Activated CD8-positive, alpha-beta T cell treated with anti-CD3 and anti-CD28 coated beads, Interleukin-2, amount 10 ng/mL, durations not matched to agents 7 days and 5 days (primary cell): ENCODE measurements around the gene GTPBP8. TPM values are rescaled to one million over a fixed set of nuclear protein-coding genes. Genes with fewer than 3 reads are reported as not detected.

Experiments used
- ATAC-seq: fragments of 150-1000 bp; cut with Tn5 transposase; one replicate; pipeline ENCODE4 v1.10.0; 2021; ENCODE audit warnings: moderate library complexity
- CTCF ChIA-PET: fragments of 350-600 bp; sonication (Branson Sonifier 250); formaldehyde crosslinking; loops from one replicate; lab custom pipeline; 2021; ENCODE audit warnings: antibody characterized with exemption; lab: Charles Lee
- POLR2A ChIA-PET: fragments of 350-600 bp; sonication (Branson Sonifier 250); formaldehyde crosslinking; loops from one replicate; lab custom pipeline; 2021; ENCODE audit warnings: antibody characterized with exemption; lab: Charles Lee
- DNase-seq: peaks from one replicate; pipeline ENCODE4 v3.0.0-alpha.2; 2020
- H3K27ac Mint-ChIP-seq: one replicate; pipeline ENCODE4 v1.8.0; 2021; ENCODE audit warnings: mild to moderate bottlenecking, mixed read lengths
- H3K27me3 Mint-ChIP-seq: one replicate; pipeline ENCODE4 v1.8.0; 2021; ENCODE audit warnings: low read depth, mixed read lengths
- H3K36me3 Mint-ChIP-seq: one replicate; pipeline ENCODE4 v1.8.0; 2021; ENCODE audit warnings: low read depth, mixed read lengths
- H3K4me1 Mint-ChIP-seq: one replicate; pipeline ENCODE4 v1.8.0; 2021; ENCODE audit warnings: low read depth, mixed read lengths
- H3K4me3 Mint-ChIP-seq: one replicate; pipeline ENCODE4 v1.8.0; 2021; ENCODE audit warnings: mild to moderate bottlenecking, mixed read lengths
- H3K9me3 Mint-ChIP-seq: one replicate; pipeline ENCODE4 v1.8.0; 2022; ENCODE audit warnings: mixed read lengths; ENCODE audit not compliant: insufficient read depth
- total RNA-seq, 2 experiments: library from RNA; stranded (reverse); gene quantifications; one replicate each; pipeline ENCODE4 v1.2.3, GENCODE V29; 2021

GTPBP8 gene
- total RNA-seq, 2 experiments from 2014 or later: 24.3 to 24.5 TPM

DNA sequence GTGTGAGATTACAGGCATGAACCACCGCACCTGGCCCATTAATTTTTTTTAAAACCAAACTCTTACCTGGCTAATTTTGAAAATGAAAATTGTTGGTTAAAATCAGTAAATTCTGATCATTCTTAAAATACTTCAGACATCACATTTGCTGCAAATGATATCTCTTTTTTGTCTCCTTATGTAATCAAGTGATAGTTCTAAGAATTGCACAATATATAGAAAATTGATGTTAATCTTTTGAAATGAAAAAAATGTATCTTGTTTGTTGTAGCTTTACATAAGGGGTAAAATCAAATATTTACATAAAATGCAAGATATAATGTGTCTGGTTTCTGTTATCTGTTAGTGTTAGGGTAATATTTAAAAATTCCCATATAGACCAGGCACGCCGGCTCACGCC lies 5.0 kb downstream of the GTPBP8 start:
- ChIA-PET CTCF (interaction anchor here (1.2 kb wide), 1 partner anchor 12 kb away, joined by 3 read pairs; no protein-coding TSS in a partner anchor), POLR2A (interaction anchor here (1.2 kb wide), 1 partner anchor 17 kb away, joined by 3 read pairs; no protein-coding TSS in a partner anchor)

DNA sequence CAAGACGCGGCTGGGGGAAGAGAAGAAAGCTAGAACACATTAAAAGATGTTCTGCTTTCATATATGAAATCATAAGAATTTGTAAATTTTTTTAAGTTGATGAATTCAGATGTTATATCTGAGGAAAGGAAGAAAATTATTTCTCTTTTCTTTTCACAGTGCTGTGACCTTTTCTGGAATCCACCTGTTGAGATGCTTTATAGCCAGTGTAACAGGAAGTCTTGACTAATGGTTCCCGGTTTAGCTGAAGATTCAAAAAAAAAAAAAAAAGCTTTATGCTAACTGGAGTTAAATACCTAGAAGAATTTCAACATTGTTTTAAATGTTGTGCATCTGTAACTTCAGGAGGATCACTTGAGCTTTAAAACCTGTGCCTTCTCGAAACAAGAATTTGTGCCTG lies 9.9 kb downstream of the GTPBP8 start:
- ChIA-PET POLR2A (interaction anchor here (3.2 kb wide), 1 partner anchor 9 kb away, joined by 21 read pairs; the partner anchor contains the start of gene GTPBP8), CTCF (interaction anchor here (0.9 to 3.7 kb wide), 7 partner anchors 8 to 358 kb away, joined by 3 to 19 read pairs (median 6); partner anchors contain the start of gene GTPBP8)
- Mint-ChIP-seq H3K27ac (peak overlapping the region; percentile 46), H3K36me3 (peaks cover 81% of the 10 kb centered on the region), H3K4me1 (peaks cover 47% of the 10 kb centered on the region), H3K27me3 (no peaks in the 10 kb centered on the region), H3K9me3 (no peaks in the 10 kb centered on the region), H3K4me3 (no peak overlapping the region)
- DNase-seq: no peak
- ATAC-seq: no peak

More for the DNA sequence above, 5.0 kb downstream of the GTPBP8 start:
- DNase-seq (no peak), ATAC-seq (no peak)
- Mint-ChIP-seq H3K9me3 (no peaks in the 10 kb centered on the region), H3K27me3 (no peaks in the 10 kb centered on the region), H3K36me3 (peaks cover 56% of the 10 kb centered on the region), H3K4me3 (no peak overlapping the region), H3K4me1 (peaks cover 42% of the 10 kb centered on the region), H3K27ac (no peak overlapping the region)

DNA sequence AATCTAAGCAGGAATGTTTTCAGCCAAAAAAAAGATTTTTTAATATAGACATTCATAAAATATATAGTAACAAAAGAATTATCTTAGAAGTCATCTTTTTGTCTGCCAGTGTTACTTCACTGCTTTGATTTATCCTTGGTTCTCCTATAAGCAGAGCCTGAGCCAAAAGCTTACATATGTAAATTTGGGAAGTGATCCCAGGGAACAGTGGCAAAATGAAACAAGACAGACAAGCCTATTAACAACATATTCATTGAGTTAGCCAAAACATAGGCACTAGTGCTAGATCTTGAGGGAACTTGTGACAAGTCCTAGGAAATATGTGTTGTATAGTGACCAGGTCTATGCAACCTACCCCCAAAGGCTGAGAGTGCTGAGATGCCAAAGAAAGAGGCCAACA lies 11.3 kb downstream of the GTPBP8 start:
- H3K9me3 Mint-ChIP-seq: no peaks in the 10 kb centered on the region
- H3K4me1 Mint-ChIP-seq: peaks cover 59% of the 10 kb centered on the region
- peaks cover 85% of the 10 kb centered on the region for H3K36me3 Mint-ChIP-seq
- ChIA-PET POLR2A (interaction anchor here (1.3 to 3.2 kb wide), 2 partner anchors 11 to 17 kb away, joined by 3 to 21 read pairs; partner anchors contain the start of gene GTPBP8), CTCF (interaction anchor here (1.1 to 3.7 kb wide), 9 partner anchors 11 to 359 kb away, joined by 3 to 19 read pairs (median 7); partner anchors contain the start of gene GTPBP8)
- no peak overlapping the region for H3K4me3 Mint-ChIP-seq
- ATAC-seq (no peak), DNase-seq (no peak)
- no peaks in the 10 kb centered on the region for H3K27me3 Mint-ChIP-seq
- peak overlapping the region; percentile 86 for H3K27ac Mint-ChIP-seq

DNA sequence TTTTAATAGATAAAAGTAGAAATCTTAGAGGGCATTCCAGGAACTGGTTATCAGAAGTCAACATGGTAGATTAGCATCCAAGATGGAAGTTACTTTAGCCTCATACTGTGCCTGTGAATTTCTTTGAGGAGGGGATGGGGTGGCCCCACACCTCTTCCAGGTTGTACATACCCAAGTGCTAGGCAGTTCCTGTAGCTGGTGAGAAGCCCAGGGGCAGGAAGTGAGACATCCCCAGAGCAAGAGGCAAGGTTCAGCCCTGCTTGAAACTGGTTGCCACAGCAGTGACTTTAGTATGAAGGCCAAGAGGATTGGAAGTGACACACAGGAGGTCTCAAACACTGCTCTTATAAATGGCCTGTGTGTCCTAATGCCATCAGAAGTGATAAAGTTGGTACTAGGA lies 11.9 kb downstream of the GTPBP8 start:
- peaks cover 61% of the 10 kb centered on the region for H3K4me1 Mint-ChIP-seq
- H3K27me3 Mint-ChIP-seq: no peaks in the 10 kb centered on the region
- H3K36me3 Mint-ChIP-seq: peaks cover 89% of the 10 kb centered on the region
- DNase-seq (peak; percentile 69), ATAC-seq (peak; percentile 67)
- peak overlapping the region; percentile 86 for H3K27ac Mint-ChIP-seq
- no peaks in the 10 kb centered on the region for H3K9me3 Mint-ChIP-seq
- POLR2A ChIA-PET: interaction anchor here (1.3 to 3.2 kb wide), 2 partner anchors 11 to 17 kb away, joined by 3 to 21 read pairs; partner anchors contain the start of gene GTPBP8
- no peak overlapping the region for H3K4me3 Mint-ChIP-seq
- CTCF ChIA-PET: interaction anchor here (1.5 to 3.7 kb wide), 4 partner anchors 11 to 268 kb away, joined by 3 to 14 read pairs (median 9); partner anchors contain the start of gene GTPBP8

DNA sequence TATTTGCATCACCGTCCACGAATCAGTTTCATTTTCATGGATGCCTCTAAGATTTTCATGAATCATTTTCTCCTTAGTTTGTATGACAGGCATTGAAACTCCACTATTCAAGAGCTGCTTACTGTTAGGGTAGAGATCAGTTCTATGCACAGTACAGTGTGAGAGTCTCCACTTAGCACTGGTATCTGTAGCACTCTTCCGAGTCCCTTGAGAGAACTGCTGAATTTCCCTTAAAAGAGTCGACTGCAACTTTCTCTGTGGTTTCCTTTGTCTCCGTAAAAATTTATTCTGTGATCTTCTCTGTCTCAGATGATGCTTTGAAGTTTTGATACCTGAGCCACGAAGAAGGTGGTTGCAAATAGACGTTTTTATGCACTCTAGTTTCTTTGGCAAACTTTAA lies 14.8 kb downstream of the GTPBP8 start:
- ChIA-PET POLR2A (interaction anchor here (1.1 to 2.5 kb wide), 4 partner anchors 9 to 15 kb away, joined by 5 to 9 read pairs (median 5); partner anchors contain the start of gene GTPBP8), CTCF (interaction anchor here (0.8 to 3.0 kb wide), 10 partner anchors 10 to 371 kb away, joined by 3 to 15 read pairs (median 4); partner anchors contain the start of gene GTPBP8)
- ATAC-seq (peak; percentile 89), DNase-seq (no peak)
- Mint-ChIP-seq H3K27me3 (no peaks in the 10 kb centered on the region), H3K27ac (peak overlapping the region; percentile 88), H3K4me1 (peaks cover 63% of the 10 kb centered on the region), H3K9me3 (no peaks in the 10 kb centered on the region), H3K36me3 (peaks cover 91% of the 10 kb centered on the region), H3K4me3 (peak overlapping the region; percentile 64)

DNA sequence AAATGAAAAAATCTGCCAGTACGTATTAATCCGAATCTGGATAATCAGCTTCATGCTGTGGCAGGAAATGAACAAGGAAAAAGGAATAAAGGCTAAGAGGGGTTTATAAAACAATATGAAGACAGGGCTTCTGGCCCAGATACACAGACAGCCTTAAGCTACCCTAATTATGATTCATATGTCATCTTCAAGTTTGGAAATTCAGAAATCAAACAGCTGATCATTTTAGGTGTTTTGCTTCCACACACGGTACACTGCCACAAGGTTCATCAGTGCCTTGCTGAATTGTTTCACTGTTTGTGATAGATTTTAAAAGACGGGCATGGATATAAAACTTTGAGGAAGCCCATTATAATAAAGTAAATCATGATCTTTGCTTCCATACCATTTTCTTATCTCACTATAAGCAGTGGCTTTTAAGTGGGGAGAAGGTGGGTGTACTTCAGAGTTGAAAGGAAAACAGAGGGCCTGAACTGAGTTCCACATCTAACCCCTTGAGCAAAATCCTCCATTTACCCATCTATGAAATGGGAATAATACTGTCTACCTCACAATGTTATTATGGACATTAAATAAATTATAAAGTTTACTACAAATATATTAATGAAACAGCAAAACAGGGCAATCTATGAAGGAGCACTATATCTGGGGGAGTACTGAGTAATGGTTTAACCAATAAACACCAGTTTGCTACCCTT lies 15.7 kb downstream of the GTPBP8 start:
- CTCF ChIA-PET: interaction anchor here (0.8 to 3.0 kb wide), 11 partner anchors 11 to 372 kb away, joined by 3 to 15 read pairs (median 4); partner anchors contain the start of gene GTPBP8
- DNase-seq: no peak
- POLR2A ChIA-PET: interaction anchor here (0.6 to 2.5 kb wide), 4 partner anchors 8 to 32 kb away, joined by 3 to 9 read pairs (median 5); partner anchors contain the start of gene GTPBP8

DNA sequence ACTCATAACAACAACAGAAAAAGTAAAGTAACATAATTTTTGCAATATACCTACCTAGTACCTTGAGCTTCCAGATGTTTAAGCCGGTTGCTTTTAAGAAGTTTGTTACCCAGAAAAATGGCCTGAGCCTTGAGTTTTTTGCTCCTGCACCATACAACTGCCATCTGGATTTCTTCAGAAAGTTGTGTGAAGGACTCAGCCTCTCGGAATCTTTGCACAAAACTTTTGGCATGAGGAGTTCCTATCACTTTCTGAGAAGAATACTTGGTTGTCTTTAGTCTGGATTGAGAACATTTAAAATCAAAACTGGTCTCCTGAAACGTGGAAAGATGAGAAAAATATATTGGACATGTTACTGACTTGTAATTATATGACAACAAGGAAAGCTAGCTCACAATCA lies 17.3 kb downstream of the GTPBP8 start:
- no peak for ATAC-seq
- Mint-ChIP-seq H3K4me3 (no peak overlapping the region), H3K36me3 (peaks cover 90% of the 10 kb centered on the region), H3K27me3 (no peaks in the 10 kb centered on the region), H3K4me1 (peaks cover 48% of the 10 kb centered on the region), H3K9me3 (no peaks in the 10 kb centered on the region), H3K27ac (no peak overlapping the region)
- CTCF ChIA-PET: interaction anchor here (1.3 to 4.0 kb wide), 4 partner anchors 13 to 365 kb away, joined by 3 to 9 read pairs (median 4); no protein-coding TSS in a partner anchor
- POLR2A ChIA-PET: interaction anchor here (0.7 to 1.0 kb wide), 2 partner anchors 12 to 507 kb away, joined by 3 read pairs; a partner anchor contains a TSS
- no peak for DNase-seq

More for the DNA sequence above, 15.7 kb downstream of the GTPBP8 start:
- Mint-ChIP-seq H3K4me3 (peak overlapping the region; percentile 64), H3K36me3 (peaks cover 91% of the 10 kb centered on the region), H3K4me1 (peaks cover 57% of the 10 kb centered on the region), H3K27ac (peak overlapping the region; percentile 88), H3K9me3 (no peaks in the 10 kb centered on the region), H3K27me3 (no peaks in the 10 kb centered on the region)
- ATAC-seq: no peak

DNA sequence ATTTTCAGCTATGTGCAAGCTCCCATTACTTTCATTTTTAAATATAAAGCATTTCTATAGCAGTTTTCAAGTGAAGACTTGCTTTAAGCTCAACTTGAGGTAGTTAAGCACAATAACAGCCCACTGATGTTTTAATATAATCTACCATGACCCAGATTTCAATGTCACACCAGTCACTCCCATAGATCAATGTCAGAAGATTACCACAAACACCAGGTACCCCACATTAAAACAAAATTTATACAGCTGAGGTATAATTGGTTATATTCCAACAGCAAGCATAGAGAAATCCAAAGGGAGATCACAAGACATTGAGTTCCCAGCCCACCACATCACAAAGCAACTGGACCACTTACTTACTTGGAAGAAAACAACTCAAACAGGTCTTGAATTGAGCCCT lies 22.8 kb downstream of the GTPBP8 start:
- no peak for ATAC-seq
- DNase-seq: no peak
- CTCF ChIA-PET: interaction anchor here (1.5 kb wide), 1 partner anchor 10 kb away, joined by 4 read pairs; no protein-coding TSS in a partner anchor
- POLR2A ChIA-PET: interaction anchor here (0.6 to 1.0 kb wide), 5 partner anchors 18 to 271 kb away, joined by 3 to 11 read pairs (median 3); no protein-coding TSS in a partner anchor
- Mint-ChIP-seq H3K4me1 (peaks cover 38% of the 10 kb centered on the region), H3K27ac (no peak overlapping the region), H3K9me3 (no peaks in the 10 kb centered on the region), H3K36me3 (peaks cover 66% of the 10 kb centered on the region), H3K27me3 (no peaks in the 10 kb centered on the region), H3K4me3 (no peak overlapping the region)

DNA sequence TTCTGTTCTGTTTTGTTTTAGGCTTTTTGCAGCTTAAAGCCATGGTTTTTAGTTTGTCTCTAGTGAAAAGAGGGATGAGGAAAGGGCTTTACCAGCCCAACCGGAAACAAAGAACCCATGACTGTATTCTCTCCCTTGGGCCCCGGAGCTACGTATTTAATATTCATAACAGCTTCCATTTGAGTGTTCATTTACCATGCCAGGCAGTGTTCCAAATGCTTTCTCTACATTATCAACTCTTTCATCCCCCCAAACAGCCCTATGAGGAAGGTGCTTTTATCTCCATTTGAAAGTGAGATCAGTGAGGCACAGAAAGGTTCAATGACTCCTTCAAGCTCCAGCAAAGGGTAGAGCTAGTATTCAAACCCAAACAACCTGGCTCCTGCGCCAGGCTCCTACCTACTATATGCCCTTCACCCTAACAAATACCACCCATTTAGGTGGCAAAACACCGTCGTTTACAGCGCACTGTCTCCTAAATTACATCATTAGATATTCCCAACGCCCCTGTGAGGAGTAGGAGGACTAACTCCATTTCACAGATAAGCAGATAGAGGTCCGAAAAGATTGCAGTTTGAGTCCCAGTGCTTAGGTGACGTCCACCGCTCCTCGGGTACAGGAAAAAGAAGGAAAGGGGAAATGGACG lies 27.9 kb downstream of the GTPBP8 start:
- ATAC-seq: peak; percentile 6
- no peaks in the 10 kb centered on the region for H3K9me3 Mint-ChIP-seq
- peaks cover 24% of the 10 kb centered on the region for H3K36me3 Mint-ChIP-seq
- H3K27me3 Mint-ChIP-seq: no peaks in the 10 kb centered on the region
- peak overlapping the region; percentile 91 for H3K27ac Mint-ChIP-seq
- peaks cover 39% of the 10 kb centered on the region for H3K4me1 Mint-ChIP-seq
- no peak for DNase-seq
- H3K4me3 Mint-ChIP-seq: peak overlapping the region; percentile 82
- ChIA-PET POLR2A (interaction anchor here (1.3 to 2.7 kb wide), 4 partner anchors 8 to 28 kb away, joined by 5 to 18 read pairs (median 10); partner anchors contain the start of gene GTPBP8), CTCF (interaction anchor here (0.6 to 2.7 kb wide), 17 partner anchors 9 to 518 kb away, joined by 3 to 11 read pairs (median 4); partner anchors contain the start of gene CD200R1)

DNA sequence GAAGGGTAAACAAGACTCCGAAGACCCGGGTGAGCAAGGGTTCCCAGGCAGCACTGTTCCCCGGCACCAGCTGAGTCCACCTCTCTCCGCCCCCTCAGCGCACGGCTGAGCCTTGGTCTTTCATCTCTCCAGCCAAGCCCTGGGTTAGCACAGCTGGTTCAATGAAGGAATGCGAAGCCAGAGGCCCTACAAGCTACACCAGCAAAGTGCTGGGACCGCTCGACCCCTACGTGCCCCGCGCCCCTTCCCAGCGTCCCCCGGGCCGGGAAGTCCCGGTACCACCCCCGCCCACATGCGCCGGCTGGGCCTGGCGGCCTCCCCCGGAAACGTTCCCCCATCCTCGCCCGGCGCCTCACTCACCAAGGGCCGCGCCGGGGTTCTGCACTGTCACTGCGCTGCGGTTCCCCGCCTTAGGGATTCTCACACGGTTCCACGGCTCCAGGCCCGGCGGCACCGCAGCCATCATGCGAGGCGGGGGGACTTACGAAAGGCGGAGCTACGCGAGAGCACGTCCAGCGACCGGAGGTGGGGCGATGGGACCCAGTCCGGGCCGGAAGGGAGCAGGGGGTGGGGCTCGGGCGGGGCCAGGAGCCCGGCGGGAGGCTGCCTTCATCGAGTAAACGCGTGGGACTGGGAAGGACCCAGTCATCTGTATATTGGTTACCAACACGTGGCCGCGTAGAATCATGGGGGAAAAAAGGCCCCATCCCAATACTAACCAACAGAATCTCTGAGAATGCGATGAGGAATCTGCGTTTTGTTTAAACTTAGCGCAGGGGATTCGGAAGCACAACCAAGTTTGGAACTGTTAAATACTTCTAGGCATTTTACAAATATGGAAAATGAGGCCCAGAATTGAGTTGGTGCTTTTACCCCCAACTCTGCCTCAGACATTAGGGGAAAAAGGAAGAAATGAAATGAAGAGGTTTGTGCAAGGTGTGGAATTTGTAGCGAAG lies 28.7 kb downstream of the GTPBP8 start:
- peak; percentile 96 for ATAC-seq
- Mint-ChIP-seq H3K9me3 (no peaks in the 10 kb centered on the region), H3K36me3 (peaks cover 18% of the 10 kb centered on the region), H3K27ac (peak overlapping the region; percentile 91), H3K4me3 (peak overlapping the region; percentile 82), H3K27me3 (no peaks in the 10 kb centered on the region), H3K4me1 (peaks cover 36% of the 10 kb centered on the region)
- POLR2A ChIA-PET: interaction anchor here (0.9 to 2.7 kb wide), 7 partner anchors 9 to 457 kb away, joined by 3 to 18 read pairs (median 5); partner anchors contain the start of genes ATG3, GTPBP8 and SLC35A5
- peak; percentile 89 for DNase-seq
- CTCF ChIA-PET: interaction anchor here (0.6 to 2.7 kb wide), 15 partner anchors 9 to 517 kb away, joined by 3 to 11 read pairs (median 4); partner anchors contain the start of gene CD200R1
